Fibroblast of mammary gland (primary cell): ENCODE results near the gene PAX2.

Experiments
- DNase-seq: peaks from one replicate; pipeline ENCODE4 v3.0.0-alpha.2; 2010; ENCODE audit warnings: low read depth
- H3K4me3 ChIP-seq: 2 replicates; pipeline ENCODE4 v1.5.1; 2011; ENCODE audit warnings: low read depth, mild to moderate bottlenecking, low read length, moderate library complexity; ENCODE audit not compliant: control insufficient read depth
- CTCF ChIP-seq: conservative IDR thresholded peaks from 2 replicates; pipeline ENCODE4 v1.5.1; 2011; ENCODE audit warnings: low read depth, low read length, inconsistent platforms; ENCODE audit not compliant: control insufficient read depth, insufficient read depth

PAX2 gene

DNA sequence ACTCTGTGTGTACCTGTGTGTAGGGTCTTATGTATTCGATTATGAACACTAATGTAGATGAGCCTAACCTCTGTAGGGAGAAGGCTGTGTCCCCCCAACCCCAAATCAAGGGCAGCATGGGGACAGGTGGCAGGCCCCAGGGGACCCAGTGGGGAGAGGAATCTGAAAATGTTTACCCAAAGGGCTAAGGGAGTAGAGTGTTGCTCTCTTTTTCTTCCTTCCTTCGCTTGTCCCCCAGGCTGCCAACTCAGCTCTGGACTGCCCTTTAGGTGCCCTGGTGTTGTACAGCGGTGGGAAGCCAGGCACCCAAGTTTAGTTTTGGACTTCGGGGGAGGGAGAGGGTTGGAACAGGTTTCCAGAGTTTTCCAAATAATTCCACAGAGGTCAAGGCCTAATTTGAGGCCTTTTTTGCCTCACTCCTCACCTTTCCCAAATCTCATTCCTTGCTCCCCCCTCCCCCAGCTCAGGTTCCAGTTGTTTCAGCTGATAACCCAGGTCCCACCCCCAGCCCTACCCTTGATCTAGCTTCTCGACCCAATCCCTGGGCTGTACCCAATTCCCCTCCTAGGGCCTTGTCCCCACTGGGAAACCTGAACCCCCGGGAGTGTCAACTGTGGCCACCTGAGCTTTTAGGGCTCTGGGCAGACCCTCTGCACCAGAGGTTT is 9.1 kb upstream of the PAX2 start:
- no peak for TF ChIP-seq CTCF
- DNase-seq, result no peak
- no peak overlapping the region for H3K4me3 ChIP-seq

- no peak for DNase-seq
- no peak overlapping the region for H3K4me3 ChIP-seq
- TF ChIP-seq CTCF, result no peak
Observed at GRCh38 chr10:100736809-100737354, 8.5 kb upstream of the PAX2 start.

DNA sequence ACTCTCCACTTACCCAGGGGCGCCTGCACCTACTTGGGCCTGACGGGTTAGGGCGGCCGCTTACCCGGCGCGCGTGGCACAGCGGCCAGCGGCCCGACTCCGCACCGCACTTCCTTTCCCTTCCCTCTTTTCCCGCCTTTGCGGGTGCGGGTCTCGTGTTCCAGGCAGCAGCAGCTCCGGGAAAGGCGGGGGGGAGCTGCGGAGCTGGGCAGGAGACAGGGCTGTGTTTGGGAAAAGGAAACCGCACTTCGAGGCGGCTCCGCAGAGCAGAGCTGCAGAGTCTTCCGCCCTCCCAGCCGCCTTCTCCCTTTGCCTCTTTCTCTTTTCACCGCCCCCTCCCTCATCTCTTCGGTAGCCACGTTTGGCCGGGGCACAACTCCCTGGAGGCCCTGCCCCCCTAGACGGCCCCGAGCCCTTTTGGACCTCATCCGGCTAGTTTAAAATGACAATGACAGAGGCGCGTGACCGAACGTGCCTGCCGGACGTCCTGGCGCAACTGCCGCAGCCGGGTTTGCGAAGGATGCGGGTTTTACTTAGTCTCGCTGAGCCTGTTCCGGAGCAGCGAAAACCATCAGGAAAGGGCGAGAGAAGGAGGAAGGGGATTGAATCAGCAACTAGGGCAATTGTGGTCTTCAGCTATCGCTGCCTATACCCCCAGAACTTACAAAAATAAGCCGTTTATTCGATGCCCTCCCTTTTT is 7.9 kb upstream of the PAX2 start:
- TF ChIP-seq CTCF, result no peak
- DNase-seq, result no peak
- no peak overlapping the region for H3K4me3 ChIP-seq

- no peak overlapping the region for H3K4me3 ChIP-seq
- DNase-seq, result no peak
- no peak for TF ChIP-seq CTCF
Observed at GRCh38 chr10:100738055-100738827, 7.1 kb upstream of the PAX2 start.

GRCh38 chr10:100739517-100740368 is 5.6 kb upstream of the PAX2 start:
- no peak overlapping the region for H3K4me3 ChIP-seq
- DNase-seq, result no peak
- TF ChIP-seq CTCF, result no peak
